K562 (cell line): Measurements from ENCODE around the gene COL16A1. TPM values are rescaled to one million over a fixed set of nuclear protein-coding genes. Genes with fewer than 3 reads are reported as not detected.
A peak's percentile ranks its signal among the peaks of the same experiment; 100 is the strongest.

Experiments used
- ATAC-seq: fragments of 200-7000 bp; cut with Tn5 transposase; 3 replicates; pipeline ENCODE4 v1.9.1; 2020; ENCODE audit warnings: moderate library complexity
- BruUV-seq: library from RNA; stranded (reverse); fragments of 400-500 nt; replicated peaks from 2 replicates; lab custom pipeline; 2021; lab: Mats Ljungman, UMichigan
- CTCF ChIA-PET: fragments of 300-600 bp; formaldehyde crosslinking; extraction: SDS; loops from one replicate; lab custom pipeline; 2021; ENCODE audit warnings: low intra/inter-chr PET ratio; lab: Yijun Ruan, JAX
- POLR2A ChIA-PET: fragments of 300-600, 350-650 bp; sonication (Branson Sonifier 250); formaldehyde crosslinking; extraction: SDS; loops from one replicate; lab custom pipeline; 2021; ENCODE audit warnings: antibody characterized with exemption, inconsistent platforms; lab: Yijun Ruan, JAX
- DNase-seq, 4 experiments: peaks; one replicate each; pipeline versions ENCODE4 v3.0.0 to v3.0.0-alpha.2; 2011 to 2018; ENCODE audit warnings: low spot score in 3 of 4, mixed read lengths in 3 of 4; ENCODE audit errors: extremely low read depth in 1 of 4
- FAIRE-seq: peaks from 2 replicates; lab custom pipeline; 2011; peaks lifted over from hg19 to GRCh38; lab: Jason Lieb, UNC
- H2AFZ ChIP-seq: 2 replicates; pipeline ENCODE4 v1.6.0; 2011; ENCODE audit warnings: low read depth, low read length, control low read depth, inconsistent platforms
- H3K27ac ChIP-seq: fragments of 200-600 bp; 3 replicates; pipeline ENCODE4 v1.8.0; 2011; ENCODE audit warnings: low read depth, mild to moderate bottlenecking, control low read depth, inconsistent platforms, low read length, moderate library complexity, mixed read lengths; ENCODE audit errors: extremely low read depth
- H3K27me3 ChIP-seq, 2 experiments: fragments of 300-600 bp in 1 of 2; 2 replicates in 1 of 2; 3 replicates in 1 of 2; pipeline versions ENCODE4 v1.6.0 to v1.8.0; 2011; ENCODE audit warnings: inconsistent platforms in 2 of 2, low read length in 2 of 2, mild to moderate bottlenecking in 1 of 2, mixed read lengths in 1 of 2, moderate library complexity in 1 of 2; ENCODE audit not compliant: control insufficient read depth in 2 of 2, insufficient read depth in 2 of 2
- H3K36me3 ChIP-seq: fragments of 300-600 bp; 3 replicates; pipeline ENCODE4 v1.8.0; 2011; ENCODE audit warnings: mild to moderate bottlenecking, low read length, inconsistent platforms; ENCODE audit not compliant: control insufficient read depth, insufficient read depth
- H3K4me1 ChIP-seq, 2 experiments: fragments of 200-600 bp in 1 of 2; replicated peaks in 1 of 2; 2 replicates in 1 of 2; 3 replicates in 1 of 2; pipeline versions ENCODE4 v1.5.1 to v1.8.0; 2011; ENCODE audit warnings: inconsistent platforms in 2 of 2, low read length in 2 of 2, mild to moderate bottlenecking in 1 of 2, mixed read lengths in 1 of 2, moderate library complexity in 1 of 2; ENCODE audit not compliant: control insufficient read depth in 2 of 2, insufficient read depth in 2 of 2
- H3K4me2 ChIP-seq: 2 replicates; pipeline ENCODE4 v1.6.1; 2011; ENCODE audit warnings: low read length, control low read depth, inconsistent platforms, mixed read lengths; ENCODE audit not compliant: insufficient read depth
- H3K4me3 ChIP-seq: fragments of 200-600 bp; sonication (generic), shearing (Covaris generic); 2 replicates; pipeline ENCODE4 v1.5.1; 2016; ENCODE audit warnings: control low read depth, inconsistent platforms
- H3K79me2 ChIP-seq: fragments of 200-600 bp; 3 replicates; pipeline ENCODE4 v1.8.0; 2011; ENCODE audit warnings: low read length, inconsistent platforms; ENCODE audit not compliant: control insufficient read depth, insufficient read depth
- H3K9ac ChIP-seq, 2 experiments: 2 replicates each; pipeline versions ENCODE4 v1.6.0 to v1.6.1; 2011; ENCODE audit warnings: low read depth in 2 of 2, low read length in 2 of 2, control low read depth in 1 of 2, inconsistent platforms in 1 of 2, mild to moderate bottlenecking in 1 of 2, mixed read lengths in 1 of 2; ENCODE audit not compliant: insufficient read depth in 1 of 2
- H3K9me1 ChIP-seq: one replicate; pipeline ENCODE4 v1.6.0; 2011; ENCODE audit warnings: inconsistent platforms, mild to moderate bottlenecking, low read length, moderate library complexity; ENCODE audit not compliant: control insufficient read depth, insufficient read depth
- H3K9me3 ChIP-seq: replicated peaks from 2 replicates; pipeline ENCODE4 v1.5.1; 2011; ENCODE audit warnings: low read depth, low read length, inconsistent platforms; ENCODE audit not compliant: control insufficient read depth, insufficient read depth
- H4K20me1 ChIP-seq: replicated peaks from 2 replicates; pipeline ENCODE4 v1.6.1; 2011; ENCODE audit warnings: low read length, inconsistent platforms, mixed read lengths; ENCODE audit not compliant: control insufficient read depth, insufficient read depth
- FOSL1 ChIP-seq: fragments of 200-800 bp; sonication (Bioruptor generic); conservative IDR thresholded peaks from 2 replicates; pipeline ENCODE4 v1.6.1; 2016; ENCODE audit warnings: missing genetic modification characterization, missing compliant biosample characterization
- FOXM1 ChIP-seq, 2 experiments: fragments of 450-650 bp in 1 of 2; sonication (generic) in 1 of 2; formaldehyde crosslinking in 1 of 2; IDR thresholded peaks; 2 replicates each; pipeline versions ENCODE4 v1.6.1 to v1.9.0; 2017 to 2022; ENCODE audit warnings: low read depth in 2 of 2, mild to moderate bottlenecking in 2 of 2, missing genetic modification reagents in 1 of 2, moderate library complexity in 1 of 2
- ZNF668 ChIP-seq: fragments of 250-450 bp; sonication (Bioruptor Pico); IDR thresholded peaks from 2 replicates; pipeline ENCODE4 v1.8.0; 2022; ENCODE audit warnings: mild to moderate bottlenecking, inconsistent platforms
- WGBS: fragments of 100-300 bp; shearing (Covaris generic); methylation state at CpG from one replicate; pipeline ENCODE4 v1.1.6; 2016; ENCODE audit warnings: low coverage, mixed read lengths; ENCODE audit not compliant: insufficient coverage; ENCODE audit errors: missing lambda C conversion rate; 5-methylcytosine and 5-hydroxymethylcytosine counted together
- in situ Hi-C: fragments of 300-500 bp; cut with MboI; formaldehyde crosslinking; loops from 4 replicates; pipeline ENCODE4 v1.15.0; 2018; ENCODE audit warnings: inconsistent platforms, mixed read lengths
- intact Hi-C: fragments of 100-400 bp; cut with micrococcal nuclease; formaldehyde crosslinking; loops from 2 replicates; pipeline ENCODE4 v1.14.2; 2022
- polyA plus RNA-seq, 8 experiments: library from polyadenylated mRNA; depleted of rRNA in 4 of 8; stranded (reverse) in 5 of 8; unstranded in 3 of 8; fragments of >200 nt; fragmentation: Nextera tagmentation in 2 of 8; fragmentation: Illumina TruSeq in 1 of 8; extraction: Ambion mirVana in 2 of 8; extraction: Trizol in 1 of 8; gene quantifications; 2 replicates each; pipeline versions ENCODE4 v1.2.1 to v1.2.3, GENCODE V29; 2011 to 2014; ENCODE audit warnings: inconsistent platforms in 1 of 8, missing spikeins in 1 of 8
- total RNA-seq, 7 experiments: library from RNA; depleted of rRNA in 6 of 7; stranded (reverse); fragments of >200 nt in 6 of 7; fragmentation: Illumina TruSeq in 2 of 7; extraction: Trizol in 2 of 7; gene quantifications; 2 replicates each; pipeline versions ENCODE4 v1.2.1 to v1.2.3, GENCODE V29; 2011 to 2021; ENCODE audit warnings: low replicate concordance in 1 of 7
- TF ChIP-seq, protein P1 (sequence below): fragments of 450-650 bp; IDR thresholded peaks from 2 replicates; pipeline ENCODE4 v1.6.1; 2016; ENCODE audit warnings: missing biosample characterization, missing genetic modification characterization

Gene COL16A1
- total and polyA plus RNA-seq, 9 of the 15 experiments (the other 6 are each of a cell fraction or from before 2014, with no cell fraction given): 0.11 to 0.60 (median 0.11) TPM; not detected in 6

DNA sequence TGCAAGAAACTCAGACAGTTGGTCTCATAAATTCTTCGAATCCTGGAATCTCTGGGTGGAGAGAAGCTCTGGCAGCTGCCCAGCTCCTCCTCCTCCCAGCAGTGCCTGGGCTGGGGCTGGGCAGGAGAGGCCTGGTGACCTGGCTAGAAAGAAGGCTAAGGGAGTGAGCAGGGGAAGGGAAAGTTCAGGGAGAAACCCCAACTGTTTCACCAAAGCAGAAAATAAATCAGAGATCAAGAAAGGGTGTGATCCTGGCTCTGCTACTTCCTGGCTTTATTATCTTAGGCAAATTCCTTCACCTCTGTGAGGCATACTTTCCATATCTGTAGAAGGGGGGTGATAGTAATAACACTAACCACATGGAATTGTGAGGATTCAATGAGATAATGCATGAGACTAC, 8.8 kb upstream of the COL16A1 start:
- POLR2A ChIA-PET: interaction anchor here (0.9 to 1.6 kb wide), 2 partner anchors 8 to 11 kb away, joined by 4 to 8 read pairs; no protein-coding TSS in a partner anchor
- Histone ChIP-seq H3K27me3 (peaks cover 10 to 37% of the 10 kb centered on the region in 2 experiments), H3K4me1 (peaks cover 23 to 31% of the 10 kb centered on the region in 2 experiments; a peak in 4 of 5 replicates), H3K4me3 (no peak overlapping the region), H3K4me2 (no peak overlapping the region), H3K9me1 (no peaks in the 10 kb centered on the region), H4K20me1 (peaks cover 8% of the 10 kb centered on the region; the same call in 1 of the 2 replicates), H3K9ac (no peak overlapping the region), H3K27ac (no peak overlapping the region), H3K9me3 (no peaks in the 10 kb centered on the region), H3K79me2 (no peaks in the 10 kb centered on the region), H2AFZ (no peak overlapping the region)
- 0% methylated on average over 1 of the region's 1 CpG for WGBS
- no TSS peak for BruUV-seq
- CTCF ChIA-PET: no interaction called here
- intact Hi-C loops: loop anchor here (5.0 kb wide), 1 partner anchor 35 kb away; no protein-coding TSS in a partner anchor
- DNase-seq (no peak), ATAC-seq (no peak)
- in situ Hi-C loops: no loop called here
- TF ChIP-seq FOXM1 (IDR thresholded peaks at IDR 0.05; ENCODE audit: low read depth) (no peak), FOXM1 (CRISPR knock-in tag; IDR thresholded peaks at IDR 0.05; ENCODE audit: low read depth) (no peak), FOSL1 (peak; percentile 46; the same call in 1 of the 2 replicates), ZNF668 (CRISPR knock-in tag) (no peak)
- TF ChIP-seq, all 486 proteins: peak for 1
- H3K36me3 ChIP-seq: no peaks in the 10 kb centered on the region
- FAIRE-seq: no peak

DNA sequence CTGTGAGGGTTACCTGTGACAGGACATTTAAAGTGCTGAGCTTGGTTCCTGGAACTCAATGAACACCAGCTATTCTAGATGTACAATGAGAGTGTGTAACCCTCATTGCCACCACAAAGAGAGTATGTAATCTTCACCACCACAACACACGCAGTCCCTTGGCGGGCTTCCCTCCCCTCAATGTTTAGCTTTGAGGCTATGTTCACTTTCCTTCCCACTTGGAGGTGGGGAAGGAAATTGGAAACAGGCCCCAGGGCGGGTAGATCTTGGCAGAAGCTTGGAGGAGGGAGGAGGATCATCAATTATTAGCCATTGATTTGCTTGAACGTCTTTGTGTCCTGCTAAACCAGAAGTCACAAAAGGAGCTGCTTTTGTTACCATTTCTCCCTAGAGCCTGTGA, 8.3 kb upstream of the COL16A1 start:
- no peak for FAIRE-seq
- no peak overlapping the region for H2AFZ ChIP-seq
- no peaks in the 10 kb centered on the region for H3K79me2 ChIP-seq
- H3K9me3 ChIP-seq: no peaks in the 10 kb centered on the region
- no peak for ATAC-seq
- H3K4me2 ChIP-seq: no peak overlapping the region
- no peak for DNase-seq
- TF ChIP-seq, protein P1, sequence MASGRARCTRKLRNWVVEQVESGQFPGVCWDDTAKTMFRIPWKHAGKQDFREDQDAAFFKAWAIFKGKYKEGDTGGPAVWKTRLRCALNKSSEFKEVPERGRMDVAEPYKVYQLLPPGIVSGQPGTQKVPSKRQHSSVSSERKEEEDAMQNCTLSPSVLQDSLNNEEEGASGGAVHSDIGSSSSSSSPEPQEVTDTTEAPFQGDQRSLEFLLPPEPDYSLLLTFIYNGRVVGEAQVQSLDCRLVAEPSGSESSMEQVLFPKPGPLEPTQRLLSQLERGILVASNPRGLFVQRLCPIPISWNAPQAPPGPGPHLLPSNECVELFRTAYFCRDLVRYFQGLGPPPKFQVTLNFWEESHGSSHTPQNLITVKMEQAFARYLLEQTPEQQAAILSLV (tag): no peak
- no peak overlapping the region for H3K27ac ChIP-seq
- in situ Hi-C loops: no loop called here
- no peaks in the 10 kb centered on the region for H3K9me1 ChIP-seq
- no peak overlapping the region for H3K4me3 ChIP-seq
- POLR2A ChIA-PET: interaction anchor here (0.9 to 1.6 kb wide), 2 partner anchors 9 to 11 kb away, joined by 4 to 8 read pairs; no protein-coding TSS in a partner anchor
- WGBS: 4% methylated on average over 4 of the region's 4 CpGs
- H3K27me3 ChIP-seq: peaks cover 8 to 37% of the 10 kb centered on the region in 2 experiments
- no peak overlapping the region for H3K9ac ChIP-seq
- no TSS peak for BruUV-seq
- H4K20me1 ChIP-seq: peaks cover 7% of the 10 kb centered on the region; the same call in 1 of the 2 replicates
- H3K36me3 ChIP-seq: no peaks in the 10 kb centered on the region
- H3K4me1 ChIP-seq: peaks cover 17 to 27% of the 10 kb centered on the region in 2 experiments; a peak in 4 of 5 replicates
- CTCF ChIA-PET: no interaction called here
- intact Hi-C loops: loop anchor here (5.0 kb wide), 1 partner anchor 35 kb away; no protein-coding TSS in a partner anchor
